HG02970 (cell line): ENCODE results near the gene PRSS56.

ENCODE experiments used
- ATAC-seq: cut with Tn5 transposase; IDR thresholded peaks from one replicate; pipeline ENCODE4 v1.9.1; 2021; ENCODE audit warnings: mild to moderate bottlenecking, moderate library complexity, moderate number of reproducible peaks; ENCODE audit not compliant: unreplicated experiment, low FRiP score

Gene PRSS56

GRCh38 chr2:232519581-232520438, at the start of gene PRSS56:
PRSS56 (plus strand) TSS chr2:232520388; CDS start chr2:232520599, 211 bp downstream.
- ATAC-seq, result no peak

GRCh38 chr2:232473467-232473890, 46.7 kb upstream of the PRSS56 start:
- no peak for ATAC-seq

DNA sequence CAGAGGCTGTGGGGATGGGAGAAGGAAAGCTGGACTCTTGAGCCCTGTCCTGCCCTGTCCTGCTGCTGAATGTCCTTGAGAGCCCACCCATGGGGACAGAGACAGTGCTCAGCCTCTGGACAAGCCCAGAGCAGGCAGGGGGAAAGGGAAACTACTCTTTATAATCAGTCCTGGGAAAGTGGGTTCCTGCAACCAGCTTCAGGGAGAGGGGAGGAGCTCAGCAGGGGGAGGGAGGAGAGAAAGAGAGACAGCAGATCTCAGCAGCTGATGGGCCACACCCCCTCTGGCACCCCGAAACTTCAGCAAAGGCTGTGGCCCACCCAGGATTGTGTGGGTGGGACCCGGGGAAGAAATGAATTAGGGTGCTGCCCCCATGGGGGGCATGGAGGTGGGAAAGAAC, 44.1 kb upstream of the PRSS56 start:
- no peak for ATAC-seq

DNA sequence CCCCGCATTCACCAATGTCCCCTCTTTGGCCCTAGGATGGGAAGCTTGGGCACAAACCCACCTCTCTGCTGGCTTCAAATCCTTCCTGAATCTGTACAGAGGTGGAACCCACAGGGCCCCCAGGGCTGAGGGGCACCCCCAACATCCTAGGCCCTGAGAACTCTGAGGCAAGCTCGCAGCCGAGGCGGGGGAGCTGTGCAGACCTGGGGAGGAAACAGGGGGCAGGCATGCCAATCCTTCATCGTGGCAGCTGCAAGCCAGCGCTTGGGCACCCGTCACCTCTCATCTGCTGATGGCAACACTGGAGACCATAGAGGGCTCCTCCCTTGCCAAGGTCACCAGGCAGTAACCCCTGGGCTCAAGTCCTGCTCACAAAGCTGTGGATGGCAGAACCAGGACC, 43.4 kb upstream of the PRSS56 start:
- no peak for ATAC-seq

- ATAC-seq, result no peak
Measured at GRCh38 chr2:232477751-232478510, 42.3 kb upstream of the PRSS56 start.

DNA sequence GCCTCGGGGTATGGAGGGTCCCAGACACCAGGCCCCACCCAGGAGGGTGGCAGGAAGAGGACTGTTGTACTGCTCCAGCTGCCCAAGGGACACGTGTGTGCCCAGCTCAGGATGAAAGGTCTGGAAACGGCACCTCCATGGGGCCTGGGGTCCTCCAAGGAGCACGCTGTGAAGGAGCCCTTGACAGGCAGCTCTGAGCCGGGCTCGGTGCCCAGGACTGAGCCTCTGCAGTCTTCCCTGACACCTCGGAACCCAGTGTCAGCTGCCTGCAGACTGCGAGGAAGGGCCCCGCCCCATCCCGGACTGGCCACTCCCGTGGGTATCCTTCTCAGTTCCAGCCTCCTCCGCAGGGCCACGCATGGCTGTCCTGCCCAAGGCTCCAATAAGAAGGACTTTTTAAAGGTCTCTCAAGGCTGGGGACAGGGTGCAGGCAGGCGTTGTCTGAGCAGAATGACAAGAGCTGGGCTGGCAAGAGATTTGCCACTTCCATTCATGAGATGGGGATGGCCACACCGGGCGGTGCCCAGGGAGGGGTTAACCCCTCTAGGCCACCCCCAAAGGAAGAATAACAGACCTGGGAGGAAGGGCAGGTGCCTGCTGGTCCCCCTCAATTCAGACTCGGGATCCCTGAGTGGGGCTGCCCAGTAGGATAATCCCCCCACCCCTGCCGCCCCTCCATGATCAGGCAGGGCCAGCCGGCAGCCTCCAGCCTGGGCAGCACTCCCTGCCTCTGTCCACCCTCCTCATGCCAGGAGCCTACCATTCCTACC, 41.4 kb upstream of the PRSS56 start:
- ATAC-seq, result no peak

GRCh38 chr2:232479341-232480200, 40.6 kb upstream of the PRSS56 start:
- no peak for ATAC-seq

- ATAC-seq, result no peak
Measured at GRCh38 chr2:232480201-232481190, 39.7 kb upstream of the PRSS56 start.

DNA sequence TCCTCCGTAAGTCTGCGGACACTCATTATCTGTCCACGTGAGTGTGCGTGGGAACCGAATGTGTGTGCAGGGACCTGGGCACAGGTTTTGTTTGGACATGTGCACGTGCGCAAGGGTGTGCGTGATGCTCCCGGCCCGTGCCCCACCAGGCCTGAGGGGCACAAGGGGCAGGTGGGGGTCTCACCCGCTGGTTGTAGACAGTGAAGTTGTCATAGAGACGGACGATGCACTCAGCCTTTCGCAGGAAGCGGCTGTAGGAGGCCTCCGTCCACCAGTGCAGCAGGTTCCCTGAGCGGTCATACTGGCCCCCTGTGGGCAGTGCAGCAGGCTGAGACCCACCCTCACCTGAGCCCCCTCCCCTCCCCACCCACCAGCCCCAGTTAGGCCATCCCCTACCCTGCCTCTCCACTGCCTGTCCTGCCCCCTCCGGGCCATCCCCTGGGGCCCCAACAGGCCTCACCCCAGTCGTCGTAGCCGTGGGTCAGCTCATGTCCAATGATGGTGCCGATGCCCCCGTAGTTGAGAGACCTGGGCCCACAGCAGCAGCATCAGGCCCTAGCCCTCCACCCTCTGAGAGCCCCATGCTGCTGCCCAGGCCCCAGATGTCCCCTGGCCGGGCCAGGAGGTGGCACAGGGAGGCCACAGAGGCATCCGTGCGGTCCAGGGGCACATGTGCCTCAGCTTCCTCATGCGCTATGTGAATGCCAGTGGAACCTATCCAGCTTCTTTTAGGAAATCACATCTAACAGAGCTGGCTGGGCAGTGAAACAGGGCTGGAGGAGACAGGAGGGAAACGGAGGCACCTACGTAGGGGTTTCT, 38.7 kb upstream of the PRSS56 start:
- no peak for ATAC-seq

- no peak for ATAC-seq
Measured at GRCh38 chr2:232482301-232483238, 37.6 kb upstream of the PRSS56 start.

GRCh38 chr2:232483311-232483922, 36.8 kb upstream of the PRSS56 start:
- ATAC-seq, result no peak

- ATAC-seq, result no peak
Measured at GRCh38 chr2:232483923-232484627, 36.1 kb upstream of the PRSS56 start.

- ATAC-seq, result no peak
Measured at GRCh38 chr2:232484628-232485347, 35.4 kb upstream of the PRSS56 start.

DNA sequence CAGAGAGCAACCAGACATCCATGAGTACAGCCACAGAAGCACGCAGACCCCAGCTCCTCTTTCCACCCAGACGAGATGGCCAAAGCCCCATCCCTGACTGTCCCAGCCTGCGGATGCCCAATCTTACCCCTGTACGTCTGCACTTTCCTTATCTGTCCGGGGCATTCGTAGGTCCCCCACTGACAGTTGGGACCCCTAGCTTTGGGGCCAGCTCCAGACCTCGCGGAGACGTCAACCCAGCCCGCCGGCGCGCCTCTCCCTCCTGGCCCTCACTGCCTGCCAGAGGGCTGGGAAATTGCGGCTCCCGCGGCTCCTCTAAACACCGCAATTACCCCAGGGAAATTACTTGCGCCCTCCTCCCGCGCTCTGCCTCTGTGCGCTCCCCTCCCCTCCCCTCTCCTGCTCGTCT, 34.8 kb upstream of the PRSS56 start:
- ATAC-seq, result no peak
